Tibial nerve (tissue), 3 donors: ENCODE measurements around the gene MAGEA3.

ENCODE experiments used
- POLR2A ChIP-seq, 2 donors: fragments of 450-650 bp; IDR thresholded peaks; one replicate each; pipeline ENCODE4 v1.6.1; 2017; ENCODE audit warnings: antibody characterized with exemption in 2 of 2, mild to moderate bottlenecking in 2 of 2, moderate library complexity in 2 of 2
- TF ChIP-seq, protein P1 (sequence below), 5 experiments: fragments of 200-600 bp in 3 of 5; fragments of 450-650 bp in 2 of 5; sonication (generic) in 3 of 5; IDR thresholded peaks; one replicate each; pipeline ENCODE4 v1.5.1; 2016 to 2019; ENCODE audit warnings: antibody characterized with exemption in 5 of 5, mild to moderate bottlenecking in 3 of 5, moderate library complexity in 2 of 5

DNA sequence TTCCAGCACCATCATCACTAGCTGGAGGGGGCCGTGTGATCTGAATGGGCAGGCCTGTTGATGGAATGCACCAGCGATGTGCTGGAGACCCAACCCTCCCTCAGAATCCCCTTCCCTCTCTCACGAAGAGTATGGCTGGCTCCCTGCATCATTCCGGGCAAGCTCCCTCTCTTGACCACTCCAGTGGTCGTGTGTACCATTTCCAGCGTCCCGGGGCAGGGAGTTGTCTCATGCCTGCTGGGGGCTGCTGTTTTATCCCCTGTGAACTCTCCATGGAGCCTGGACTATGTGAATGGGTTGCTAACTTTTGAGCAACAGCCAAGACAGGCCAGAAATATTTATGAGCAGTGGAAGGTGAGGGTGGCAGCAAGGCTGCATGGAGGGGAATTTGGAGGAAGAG lies 26.8 kb downstream of the MAGEA3 start:
- TF ChIP-seq POLR2A (IDR thresholded peaks at IDR 0.05): no peak
- TF ChIP-seq, protein P1, sequence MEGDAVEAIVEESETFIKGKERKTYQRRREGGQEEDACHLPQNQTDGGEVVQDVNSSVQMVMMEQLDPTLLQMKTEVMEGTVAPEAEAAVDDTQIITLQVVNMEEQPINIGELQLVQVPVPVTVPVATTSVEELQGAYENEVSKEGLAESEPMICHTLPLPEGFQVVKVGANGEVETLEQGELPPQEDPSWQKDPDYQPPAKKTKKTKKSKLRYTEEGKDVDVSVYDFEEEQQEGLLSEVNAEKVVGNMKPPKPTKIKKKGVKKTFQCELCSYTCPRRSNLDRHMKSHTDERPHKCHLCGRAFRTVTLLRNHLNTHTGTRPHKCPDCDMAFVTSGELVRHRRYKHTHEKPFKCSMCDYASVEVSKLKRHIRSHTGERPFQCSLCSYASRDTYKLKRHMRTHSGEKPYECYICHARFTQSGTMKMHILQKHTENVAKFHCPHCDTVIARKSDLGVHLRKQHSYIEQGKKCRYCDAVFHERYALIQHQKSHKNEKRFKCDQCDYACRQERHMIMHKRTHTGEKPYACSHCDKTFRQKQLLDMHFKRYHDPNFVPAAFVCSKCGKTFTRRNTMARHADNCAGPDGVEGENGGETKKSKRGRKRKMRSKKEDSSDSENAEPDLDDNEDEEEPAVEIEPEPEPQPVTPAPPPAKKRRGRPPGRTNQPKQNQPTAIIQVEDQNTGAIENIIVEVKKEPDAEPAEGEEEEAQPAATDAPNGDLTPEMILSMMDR (IDR thresholded peaks at IDR 0.05): no peak
